K562 (cell line): ENCODE data around the gene RNU6-1. TPM values are rescaled to one million over a fixed set of nuclear protein-coding genes. Genes with fewer than 3 reads are reported as not detected.

Experiments
- ATF4 ChIP-seq: fragments of 450-650 bp; formaldehyde crosslinking; IDR thresholded peaks from 2 replicates; pipeline ENCODE4 v1.4.0; 2022; ENCODE audit warnings: mild to moderate bottlenecking, moderate library complexity
- EGR1 ChIP-seq: fragments of 450-650 bp; conservative IDR thresholded peaks from 2 replicates; pipeline ENCODE4 v1.6.1; 2017; ENCODE audit warnings: mild to moderate bottlenecking
- ESRRB ChIP-seq: fragments of 250-450 bp; sonication (Bioruptor Pico); IDR thresholded peaks from 2 replicates; pipeline ENCODE4 v1.5.0; 2020; ENCODE audit warnings: mild to moderate bottlenecking, moderate library complexity, borderline replicate concordance
- ETS1 ChIP-seq: conservative IDR thresholded peaks from 2 replicates; pipeline ENCODE4 v1.6.1; 2011; ENCODE audit warnings: low read depth, mild to moderate bottlenecking, low read length; ENCODE audit not compliant: control insufficient read depth
- FOXA3 ChIP-seq, 2 experiments: fragments of 450-650 bp in 1 of 2; sonication (generic) in 1 of 2; formaldehyde crosslinking; IDR thresholded peaks in 1 of 2; conservative IDR thresholded peaks in 1 of 2; 2 replicates each; pipeline versions ENCODE4 v1.4.0 to v1.8.0; 2020 to 2022; ENCODE audit warnings: mild to moderate bottlenecking in 2 of 2, missing genetic modification reagents in 1 of 2
- GTF3C2 ChIP-seq: IDR thresholded peaks from 3 replicates; pipeline ENCODE4 v1.6.1; 2011; ENCODE audit warnings: borderline replicate concordance, mild to moderate bottlenecking, moderate library complexity; ENCODE audit not compliant: insufficient read length; ENCODE audit errors: extremely low read depth
- L3MBTL2 ChIP-seq: fragments of 450-650 bp; IDR thresholded peaks from 2 replicates; pipeline ENCODE4 v1.6.1; 2016; ENCODE audit warnings: mild to moderate bottlenecking, moderate library complexity
- MLLT1 ChIP-seq, 2 experiments: fragments of 450-650 bp; IDR thresholded peaks; 2 replicates each; pipeline ENCODE4 v1.6.1; 2016
- NCOA2 ChIP-seq, 2 experiments: fragments of 450-650 bp; IDR thresholded peaks; 2 replicates each; pipeline ENCODE4 v1.6.1; 2018; ENCODE audit warnings: mild to moderate bottlenecking in 2 of 2, moderate library complexity in 1 of 2; ENCODE audit not compliant: partially characterized antibody in 2 of 2
- NFYB ChIP-seq: IDR thresholded peaks from 2 replicates; pipeline ENCODE4 v1.6.1; 2011; ENCODE audit warnings: mild to moderate bottlenecking, moderate library complexity; ENCODE audit not compliant: insufficient read length; ENCODE audit errors: extremely low read depth
- PKNOX1 ChIP-seq: fragments of 450-650 bp; IDR thresholded peaks from 2 replicates; pipeline ENCODE4 v1.6.1; 2016
- SNRNP70 ChIP-seq: fragments of 200-400 bp; formaldehyde crosslinking; optimal IDR thresholded peaks from 2 replicates; pipeline ENCODE3; 2017; ENCODE audit warnings: low read depth, low read length
- ZBTB17 ChIP-seq: fragments of 450-650 bp; formaldehyde crosslinking; IDR thresholded peaks from 2 replicates; pipeline ENCODE4 v1.4.0; 2020; ENCODE audit warnings: mild to moderate bottlenecking
- ZNF253 ChIP-seq: fragments of 250-450 bp; sonication (Bioruptor Pico); conservative IDR thresholded peaks from 2 replicates; pipeline ENCODE4 v1.6.1; 2021; ENCODE audit warnings: mild to moderate bottlenecking
- ZNF398 ChIP-seq: fragments of 250-450 bp; sonication (Bioruptor Pico); IDR thresholded peaks from 2 replicates; pipeline ENCODE4 v1.8.0; 2021; ENCODE audit warnings: moderate library complexity, mild to moderate bottlenecking, inconsistent platforms
- ZNF644 ChIP-seq: fragments of 200-800 bp; sonication (Bioruptor generic); IDR thresholded peaks from 2 replicates; pipeline ENCODE4 v1.6.1; 2016; ENCODE audit warnings: low read depth, missing genetic modification characterization, missing compliant biosample characterization
- polyA plus RNA-seq, 8 experiments: library from polyadenylated mRNA; depleted of rRNA in 4 of 8; stranded (reverse) in 5 of 8; unstranded in 3 of 8; fragments of >200 nt; fragmentation: Nextera tagmentation in 2 of 8; fragmentation: Illumina TruSeq in 1 of 8; extraction: Ambion mirVana in 2 of 8; extraction: Trizol in 1 of 8; gene quantifications; 2 replicates each; pipeline versions ENCODE4 v1.2.1 to v1.2.3, GENCODE V29; 2011 to 2014; ENCODE audit warnings: inconsistent platforms in 1 of 8, missing spikeins in 1 of 8
- total RNA-seq, 7 experiments: library from RNA; depleted of rRNA in 6 of 7; stranded (reverse); fragments of >200 nt in 6 of 7; fragmentation: Illumina TruSeq in 2 of 7; extraction: Trizol in 2 of 7; gene quantifications; 2 replicates each; pipeline versions ENCODE4 v1.2.1 to v1.2.3, GENCODE V29; 2011 to 2021; ENCODE audit warnings: low replicate concordance in 1 of 7

The RNU6-1 gene
- total and polyA plus RNA-seq, 9 of the 15 experiments (the other 6 are each of a cell fraction or from before 2014, with no cell fraction given), result not detected

GRCh38 chr15:67838789-67839332 lies 984 bp downstream of the RNU6-1 start (continued):
- TF ChIP-seq GTF3C2 (no peak), ESRRB (no peak), NCOA2 (IDR thresholded peaks at IDR 0.05; ENCODE audit: partially characterized antibody in 2 of 2) (no peak), MLLT1 (IDR thresholded peaks at IDR 0.05) (0 out of 4 replicates have a peak, but pooled peaks of 1 of the 2 experiments have one; percentile 69), ATF4 (CRISPR knock-in tag) (no peak), ZNF253 (CRISPR knock-in tag) (no peak), NFYB (no peak), SNRNP70 (no peak), ZNF398 (CRISPR knock-in tag) (no peak), ZNF644 (tag) (0 out of 2 replicates have a peak, but pooled peaks have one; percentile 11), PKNOX1 (no peak), ETS1 (no peak), FOXA3 (CRISPR knock-in tag; conservative IDR thresholded peaks at IDR 0.05 in 1 of 2, IDR thresholded peaks at IDR 0.05 in 1 of 2) (peak in 1 of 2 experiments; percentile 35; a peak in 1 of 4 replicates), EGR1 (no peak), ZBTB17 (CRISPR knock-in tag) (no peak), L3MBTL2 (peak; percentile 36; the same call in 1 of the 2 replicates)
- TF ChIP-seq, all 486 proteins: peak for 7
